Sigmoid colon (tissue), 4 donors: Measurements from ENCODE around the gene NKAIN4.

Experiments used
- CTCF ChIP-seq, 4 experiments: fragments of 450-650 bp in 3 of 4; fragments of 200-600 bp in 1 of 4; IDR thresholded peaks; one replicate each; pipeline ENCODE4 v1.5.1; 2016 to 2019; ENCODE audit warnings: antibody characterized with exemption in 4 of 4, mild to moderate bottlenecking in 3 of 4, moderate library complexity in 2 of 4
- POLR2AphosphoS5 ChIP-seq, 4 donors: sonication (generic); formaldehyde crosslinking; IDR thresholded peaks; one replicate each; pipeline ENCODE4 v1.6.1; 2017; ENCODE audit warnings: antibody characterized with exemption in 4 of 4

DNA sequence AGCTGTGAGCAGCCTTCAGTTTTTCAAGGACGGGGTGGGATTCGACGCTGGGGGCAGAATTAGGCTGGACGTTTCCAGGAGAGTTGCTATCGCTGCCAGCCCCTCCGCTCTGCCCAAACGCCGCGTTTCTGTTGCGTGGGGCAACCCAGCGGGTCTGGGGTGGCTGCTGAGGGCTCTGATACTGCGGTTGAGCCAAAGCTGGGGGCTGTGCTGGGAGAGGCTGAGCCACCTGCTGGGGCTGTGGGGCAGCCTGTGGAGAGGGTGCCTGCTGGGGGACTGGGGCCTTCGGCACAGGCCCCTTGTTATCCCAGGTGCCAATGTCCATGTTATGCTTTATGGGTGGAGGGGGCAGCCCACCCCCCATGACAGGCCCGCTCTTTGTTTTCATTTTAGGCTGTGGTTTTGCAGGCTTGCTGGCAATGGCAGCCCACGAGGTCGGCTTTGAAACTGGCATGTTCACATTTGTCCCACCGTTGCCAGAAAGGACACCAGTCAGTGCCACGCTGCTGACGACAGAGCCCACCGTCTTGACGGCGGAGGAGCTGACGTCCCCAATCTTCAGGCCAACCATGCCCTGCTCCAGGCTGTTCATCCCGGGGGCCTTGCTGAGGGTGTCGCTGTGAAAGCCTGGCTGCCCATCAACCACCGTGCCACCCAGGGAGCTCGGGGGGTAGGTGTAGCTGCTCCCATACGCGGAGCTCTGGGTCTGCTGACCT, 51.3 kb downstream of the NKAIN4 start:
- TF ChIP-seq POLR2AphosphoS5 (IDR thresholded peaks at IDR 0.05) (no peak), CTCF (IDR thresholded peaks at IDR 0.05) (no peak)
